Mucosa of stomach (tissue), 1 donor: ENCODE measurements around the gene RNASE13.

Source experiments
- H3K27me3 ChIP-seq: one replicate; pipeline ENCODE4 v1.7.0; 2013; ENCODE audit warnings: mild to moderate bottlenecking, low read length; ENCODE audit not compliant: control insufficient read depth, insufficient read depth
- H3K36me3 ChIP-seq: one replicate; pipeline ENCODE4 v1.7.0; 2013; ENCODE audit warnings: low read length; ENCODE audit not compliant: control insufficient read depth, insufficient read depth
- H3K4me1 ChIP-seq: one replicate; pipeline ENCODE4 v1.7.0; 2013; ENCODE audit warnings: mild to moderate bottlenecking, low read length; ENCODE audit not compliant: control insufficient read depth, insufficient read depth
- H3K4me3 ChIP-seq: one replicate; pipeline ENCODE4 v1.7.0; 2013; ENCODE audit warnings: low read length
- H3K9ac ChIP-seq: one replicate; pipeline ENCODE4 v1.7.0; 2013; ENCODE audit warnings: mild to moderate bottlenecking, low read length, moderate library complexity
- H3K9me3 ChIP-seq: one replicate; pipeline ENCODE4 v1.7.0; 2013; ENCODE audit warnings: mild to moderate bottlenecking, low read length, moderate library complexity; ENCODE audit not compliant: control insufficient read depth
- donor health status: Pancreatic carcinoma.

The RNASE13 gene

GRCh38 chr14:21072031-21072473, 37.4 kb upstream of the RNASE13 start:
- Histone ChIP-seq H3K9ac (peak overlapping the region; percentile 79), H3K4me1 (peaks cover 37% of the 10 kb centered on the region), H3K4me3 (peak overlapping the region; percentile 69)

GRCh38 chr14:21071225-21072030, 36.8 kb upstream of the RNASE13 start:
- Histone ChIP-seq H3K9ac (peak overlapping the region; percentile 79), H3K36me3 (peaks cover 22% of the 10 kb centered on the region), H3K4me3 (peak overlapping the region; percentile 69), H3K27me3 (peaks cover 17% of the 10 kb centered on the region), H3K4me1 (peaks cover 37% of the 10 kb centered on the region), H3K9me3 (no peaks in the 10 kb centered on the region)

More at GRCh38 chr14:21072031-21072473, 37.4 kb upstream of the RNASE13 start:
- Histone ChIP-seq H3K9me3 (no peaks in the 10 kb centered on the region), H3K27me3 (peaks cover 17% of the 10 kb centered on the region), H3K36me3 (peaks cover 22% of the 10 kb centered on the region)

- Histone ChIP-seq H3K4me3 (peak overlapping the region; percentile 69), H3K9me3 (no peaks in the 10 kb centered on the region), H3K36me3 (peaks cover 19% of the 10 kb centered on the region), H3K9ac (peak overlapping the region; percentile 79), H3K27me3 (peaks cover 17% of the 10 kb centered on the region), H3K4me1 (peaks cover 37% of the 10 kb centered on the region)
Observed at GRCh38 chr14:21070610-21071224, 36.1 kb upstream of the RNASE13 start.

GRCh38 chr14:21070083-21070609, 35.5 kb upstream of the RNASE13 start, which contains the start of gene ARHGEF40:
TSS of gene ARHGEF40 (plus strand) at chr14:21070304. CDS start at chr14:21070397, 93 bp downstream.
- peaks cover 17% of the 10 kb centered on the region for H3K27me3 ChIP-seq
- no peaks in the 10 kb centered on the region for H3K9me3 ChIP-seq
- peak within 1 kb of the TSS; percentile 69 for H3K4me3 ChIP-seq
- H3K9ac ChIP-seq: peak within 1 kb of the TSS; percentile 79
- peaks cover 37% of the 10 kb centered on the region for H3K4me1 ChIP-seq
- peaks cover 13% of the 10 kb centered on the region for H3K36me3 ChIP-seq

- H3K9ac ChIP-seq: peak overlapping the region; percentile 51
- no peaks in the 10 kb centered on the region for H3K9me3 ChIP-seq
- H3K27me3 ChIP-seq: peaks cover 17% of the 10 kb centered on the region
- peaks cover 7% of the 10 kb centered on the region for H3K36me3 ChIP-seq
- H3K4me3 ChIP-seq: peak overlapping the region; percentile 47
- H3K4me1 ChIP-seq: peaks cover 37% of the 10 kb centered on the region
Observed at GRCh38 chr14:21069388-21070082, 34.9 kb upstream of the RNASE13 start.

GRCh38 chr14:21068521-21069387, 34.1 kb upstream of the RNASE13 start:
- H3K36me3 ChIP-seq: no peaks in the 10 kb centered on the region
- peak overlapping the region; percentile 51 for H3K9ac ChIP-seq
- H3K4me1 ChIP-seq: peaks cover 37% of the 10 kb centered on the region
- H3K27me3 ChIP-seq: peaks cover 17% of the 10 kb centered on the region
- peak overlapping the region; percentile 47 for H3K4me3 ChIP-seq
- no peaks in the 10 kb centered on the region for H3K9me3 ChIP-seq

- Histone ChIP-seq H3K36me3 (no peaks in the 10 kb centered on the region), H3K27me3 (peaks cover 17% of the 10 kb centered on the region), H3K4me3 (no peak overlapping the region), H3K9ac (no peak overlapping the region), H3K9me3 (no peaks in the 10 kb centered on the region), H3K4me1 (peaks cover 22% of the 10 kb centered on the region)
Observed at GRCh38 chr14:21066882-21067502, 32.4 kb upstream of the RNASE13 start.

GRCh38 chr14:21063479-21063878, 28.9 kb upstream of the RNASE13 start:
- Histone ChIP-seq H3K9ac (no peak overlapping the region), H3K4me1 (peaks cover 12% of the 10 kb centered on the region)

GRCh38 chr14:21061347-21061668, 26.7 kb upstream of the RNASE13 start:
- H3K4me3 ChIP-seq: no peak overlapping the region
- H3K9me3 ChIP-seq: no peaks in the 10 kb centered on the region
- no peak overlapping the region for H3K9ac ChIP-seq
- H3K36me3 ChIP-seq: no peaks in the 10 kb centered on the region
- H3K27me3 ChIP-seq: no peaks in the 10 kb centered on the region
- peaks cover 16% of the 10 kb centered on the region for H3K4me1 ChIP-seq

More at GRCh38 chr14:21063479-21063878, 28.9 kb upstream of the RNASE13 start:
- peaks cover 4% of the 10 kb centered on the region for H3K27me3 ChIP-seq
- H3K4me3 ChIP-seq: no peak overlapping the region
- no peaks in the 10 kb centered on the region for H3K36me3 ChIP-seq
- no peaks in the 10 kb centered on the region for H3K9me3 ChIP-seq

- no peak overlapping the region for H3K4me3 ChIP-seq
- peaks cover 18% of the 10 kb centered on the region for H3K4me1 ChIP-seq
- H3K9ac ChIP-seq: no peak overlapping the region
- no peaks in the 10 kb centered on the region for H3K36me3 ChIP-seq
- H3K9me3 ChIP-seq: no peaks in the 10 kb centered on the region
- no peaks in the 10 kb centered on the region for H3K27me3 ChIP-seq
Observed at GRCh38 chr14:21060614-21061346, 26.2 kb upstream of the RNASE13 start.
